HG02610 (cell line): Measurements from ENCODE around the gene HCRT.
"Not testable (repeated sequence)": the region's sequence is repeated elsewhere in the genome, so short reads cannot be mapped to it uniquely, and the experiment has no call there.

Experiments
- ATAC-seq: cut with Tn5 transposase; IDR thresholded peaks from one replicate; pipeline ENCODE4 v1.9.1; 2021; ENCODE audit warnings: mild to moderate bottlenecking, moderate library complexity; ENCODE audit not compliant: unreplicated experiment

The HCRT gene

GRCh38 chr17:42141382-42141781 lies 43.9 kb downstream of the HCRT start:
- no peak for ATAC-seq

GRCh38 chr17:42140690-42141089 lies 44.6 kb downstream of the HCRT start:
- ATAC-seq, result not testable (repeated sequence)

- ATAC-seq, result no peak
These were observed 46.3 kb downstream of the HCRT start for GRCh38 chr17:42138749-42139492.

- ATAC-seq, result no peak
These were observed 48.6 kb downstream of the HCRT start for GRCh38 chr17:42136654-42137051.

- no peak for ATAC-seq
These were observed 49.3 kb downstream of the HCRT start for GRCh38 chr17:42135664-42136653.

- ATAC-seq, result no peak
These were observed 50.1 kb downstream of the HCRT start for GRCh38 chr17:42135151-42135550.
